NCI-H146 (cell line): Measurements from ENCODE around the gene HACD3.
"Not testable (repeated sequence)": the region's sequence is repeated elsewhere in the genome, so short reads cannot be mapped to it uniquely, and the experiment has no call there.

ENCODE experiments used
- DNase-seq: peaks from one replicate; lab custom pipeline; 2025; lab: John Stamatoyannopoulos, UW

Gene HACD3

DNA sequence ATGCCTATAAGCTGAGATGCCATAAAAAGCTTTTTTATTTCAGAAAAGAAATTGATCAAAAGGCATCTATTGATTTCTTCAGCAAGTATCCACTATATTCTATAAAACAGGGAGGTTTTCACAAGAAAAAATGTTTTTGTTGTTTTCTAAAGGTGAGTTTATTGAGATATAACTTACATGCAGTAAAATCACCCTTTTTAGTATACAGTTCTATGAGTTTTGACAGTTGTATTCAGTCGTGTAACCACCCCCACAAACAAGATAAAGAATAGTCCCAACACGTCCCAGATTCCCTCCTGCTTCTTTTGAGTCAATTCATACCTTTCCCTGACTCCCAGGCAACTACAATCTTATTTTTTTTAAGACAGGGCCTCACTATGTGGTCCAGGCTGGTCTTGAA, 72.9 kb downstream of the HACD3 start:
- no peak for DNase-seq

DNA sequence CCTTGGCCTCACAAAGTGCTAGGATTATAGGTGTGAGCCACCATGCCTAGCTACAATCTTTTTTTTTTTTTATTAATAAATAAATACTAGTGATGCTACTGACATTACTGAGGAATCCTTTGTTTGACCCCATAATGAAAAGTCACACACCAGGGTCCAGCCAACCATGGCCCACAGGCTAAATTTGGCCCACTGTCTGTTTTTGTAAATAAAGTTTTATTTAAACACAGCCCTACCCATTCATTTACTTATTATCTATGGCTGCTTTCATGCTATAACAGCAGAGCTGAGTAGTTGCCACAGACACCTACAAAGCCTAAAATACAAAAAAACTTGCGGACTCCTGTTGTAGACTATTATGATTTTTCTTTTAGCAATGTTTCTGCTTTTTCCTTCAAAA, 73.3 kb downstream of the HACD3 start:
- DNase-seq, result no peak

DNA sequence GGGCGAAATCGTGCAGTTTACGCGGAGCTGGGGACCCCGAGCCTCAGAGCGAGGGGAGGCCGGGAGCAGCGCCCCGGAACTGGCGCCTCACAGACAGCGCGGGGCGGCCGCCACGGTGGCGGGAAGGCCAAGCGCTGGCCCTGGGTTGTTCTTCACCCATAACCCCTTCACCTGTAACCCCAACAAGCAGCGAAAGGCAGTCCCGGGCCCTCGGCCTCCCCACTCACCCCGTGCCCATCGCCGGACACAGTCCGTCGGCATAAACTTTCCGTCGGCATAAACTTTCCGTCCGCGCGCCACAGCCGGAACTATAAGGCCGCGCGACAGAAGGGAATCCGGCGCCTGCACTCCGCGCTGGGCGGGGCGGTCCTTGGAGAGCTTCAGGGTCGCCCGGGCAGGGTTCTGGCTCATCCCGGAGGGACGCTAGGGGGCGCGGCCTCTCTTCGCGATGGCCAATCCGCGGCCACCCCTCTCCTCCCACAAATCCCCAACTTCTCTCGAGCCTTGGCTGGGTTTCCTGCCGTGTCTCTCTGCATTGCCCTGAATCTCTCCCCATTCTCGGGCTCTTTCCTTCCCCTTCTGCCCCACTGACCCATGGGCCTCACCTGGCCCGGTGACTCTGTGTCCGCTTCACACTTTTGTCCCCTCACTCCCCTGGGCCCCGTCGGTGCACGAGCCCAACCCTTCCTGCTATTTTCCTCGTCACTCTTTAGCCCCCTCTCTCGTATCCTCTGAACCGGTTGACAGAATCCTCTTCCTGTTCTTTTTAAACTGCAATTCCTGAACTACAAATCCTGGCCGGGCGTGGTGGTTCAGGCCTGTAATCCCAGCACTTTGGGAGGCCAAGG, 80.8 kb downstream of the HACD3 start, which contains the start of gene INTS14:
Gene INTS14, minus strand, starts transcription at position 261 of the 848 bp plus-strand sequence. CDS start 3,751 bp downstream, outside the sequence.
- peak; percentile 95 for DNase-seq

DNA sequence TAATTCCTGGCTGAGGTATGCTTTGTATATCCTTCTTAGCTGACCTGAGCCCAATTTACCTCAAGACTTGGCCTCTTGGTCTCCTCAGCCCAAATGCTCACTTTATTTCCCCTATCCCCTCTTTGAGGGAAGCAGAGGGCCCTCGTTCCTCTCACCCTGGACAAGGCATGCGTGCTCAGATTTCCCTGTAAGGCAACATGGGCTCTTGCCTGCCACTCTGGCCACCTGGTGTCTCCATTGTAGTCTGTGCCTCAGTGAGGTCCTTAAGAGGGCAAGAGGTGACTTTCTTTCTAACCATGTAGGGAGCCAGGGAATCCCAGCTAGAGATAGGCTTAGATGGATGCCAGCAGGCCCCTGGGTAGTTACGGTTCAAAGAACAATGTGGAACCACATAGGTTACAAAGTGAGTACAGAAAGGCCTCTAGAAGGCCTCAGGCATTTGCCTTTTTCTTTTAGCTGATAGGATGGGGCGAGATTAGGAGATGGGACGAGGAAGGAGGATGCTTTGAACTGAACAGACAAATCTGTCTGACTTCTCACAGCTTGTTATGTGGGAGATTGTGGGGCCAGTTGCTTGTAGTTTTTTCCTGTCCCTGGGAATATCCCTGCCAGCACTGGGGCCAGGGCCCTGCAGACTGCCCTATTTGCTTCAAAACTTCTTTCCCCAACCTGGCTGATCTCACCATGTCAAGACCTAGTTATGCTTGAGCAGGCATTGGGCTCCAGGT, 81.8 kb downstream of the HACD3 start:
- DNase-seq, result peak; percentile 4

DNA sequence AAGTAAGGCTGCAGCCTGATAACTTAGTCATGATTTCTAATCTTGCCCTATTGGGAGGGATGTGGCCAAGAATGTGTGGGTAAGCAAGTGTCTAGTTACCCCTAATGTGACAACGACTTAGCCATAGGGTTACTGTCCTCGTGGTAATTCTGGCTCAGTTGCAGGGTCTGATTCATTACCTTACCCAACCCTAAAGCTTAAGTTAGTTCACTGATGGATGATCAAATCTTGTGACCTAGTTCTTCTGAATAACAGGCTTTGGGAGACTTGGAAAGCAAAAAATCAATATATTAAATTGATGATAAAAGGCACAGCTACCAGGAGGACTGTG, 82.3 kb downstream of the HACD3 start:
- no peak for DNase-seq

DNA sequence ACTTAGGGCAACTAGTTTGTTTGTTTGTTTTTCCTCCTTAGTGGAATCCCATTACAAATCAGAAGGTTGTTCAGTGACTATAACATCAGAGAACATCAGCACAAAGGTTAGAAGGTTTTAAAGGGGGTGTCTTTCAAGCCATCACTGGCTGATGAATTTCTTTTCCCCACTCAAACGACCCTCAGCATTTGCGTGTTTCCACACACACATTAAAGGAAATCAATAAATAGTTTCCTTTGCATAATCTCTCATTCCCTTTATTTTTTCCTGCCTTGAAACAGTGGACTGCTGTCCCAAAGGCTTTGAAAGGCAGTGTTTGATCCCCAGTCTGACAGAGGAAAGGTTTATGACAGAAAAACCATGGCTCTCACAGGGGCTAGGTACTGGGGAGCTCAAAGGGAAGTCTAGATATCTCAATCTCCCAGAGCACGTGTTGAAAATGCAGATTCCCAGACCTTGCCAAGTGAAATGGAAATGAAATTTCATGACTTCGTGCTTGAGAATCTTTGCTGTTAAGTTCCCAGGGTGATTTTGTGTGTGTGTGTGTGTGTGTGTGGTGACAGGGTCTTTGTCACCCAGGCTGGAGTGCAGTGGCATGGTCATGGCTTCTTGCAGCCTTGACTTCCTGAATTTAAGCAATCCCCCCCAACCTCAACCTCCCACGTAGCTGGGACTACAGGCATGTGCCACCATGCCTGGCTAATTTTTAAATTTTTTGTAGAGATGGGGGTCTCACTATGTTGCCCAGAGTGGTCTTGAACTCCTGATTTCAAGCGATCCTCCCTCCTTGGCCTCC, 82.9 kb downstream of the HACD3 start:
- no peak for DNase-seq

DNA sequence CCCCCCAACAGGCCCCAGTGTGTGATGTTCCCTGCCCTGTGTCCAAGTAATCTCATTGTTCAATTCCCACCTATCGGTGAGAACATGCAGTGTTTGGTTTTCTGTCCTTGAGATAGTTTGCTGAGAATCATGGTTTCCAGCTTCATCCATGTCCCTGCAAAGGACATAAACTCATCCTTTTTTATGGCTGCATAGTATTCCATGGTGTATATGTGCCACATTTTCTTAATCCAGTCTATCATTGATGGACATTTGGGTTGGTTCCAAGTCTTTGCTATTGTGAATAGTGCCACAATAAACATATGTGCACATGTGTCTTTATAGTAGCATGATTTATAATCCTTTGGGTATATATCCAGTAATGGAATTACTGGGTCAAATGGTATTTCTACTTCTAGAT, 85.6 kb downstream of the HACD3 start:
- DNase-seq, result not testable (repeated sequence)

DNA sequence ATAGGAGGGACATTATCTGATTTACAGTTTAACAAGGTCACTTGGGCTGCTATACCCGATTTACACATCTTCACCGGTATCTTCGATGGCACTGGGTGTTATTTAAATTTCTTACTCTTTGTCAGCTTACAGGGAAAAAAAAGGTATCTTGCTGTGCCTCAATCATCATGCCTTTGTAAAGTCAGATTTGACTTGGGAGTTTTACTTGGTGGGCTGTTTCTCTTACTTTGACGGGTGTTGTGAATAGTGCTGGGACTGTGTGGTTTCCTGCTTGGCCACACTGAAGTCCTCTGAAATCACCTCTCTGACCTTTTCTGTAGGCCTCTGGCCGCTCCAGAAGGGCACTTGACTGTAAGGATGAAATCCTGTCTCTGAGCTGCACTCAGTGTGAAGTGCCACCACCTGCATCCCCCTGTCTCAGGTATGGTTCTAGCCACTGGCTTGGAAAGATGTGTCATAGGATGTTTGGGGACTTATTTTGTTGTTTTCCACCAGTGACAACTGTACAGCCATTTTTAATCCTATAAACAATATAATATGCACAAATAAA, 88.4 kb downstream of the HACD3 start:
- DNase-seq, result no peak

DNA sequence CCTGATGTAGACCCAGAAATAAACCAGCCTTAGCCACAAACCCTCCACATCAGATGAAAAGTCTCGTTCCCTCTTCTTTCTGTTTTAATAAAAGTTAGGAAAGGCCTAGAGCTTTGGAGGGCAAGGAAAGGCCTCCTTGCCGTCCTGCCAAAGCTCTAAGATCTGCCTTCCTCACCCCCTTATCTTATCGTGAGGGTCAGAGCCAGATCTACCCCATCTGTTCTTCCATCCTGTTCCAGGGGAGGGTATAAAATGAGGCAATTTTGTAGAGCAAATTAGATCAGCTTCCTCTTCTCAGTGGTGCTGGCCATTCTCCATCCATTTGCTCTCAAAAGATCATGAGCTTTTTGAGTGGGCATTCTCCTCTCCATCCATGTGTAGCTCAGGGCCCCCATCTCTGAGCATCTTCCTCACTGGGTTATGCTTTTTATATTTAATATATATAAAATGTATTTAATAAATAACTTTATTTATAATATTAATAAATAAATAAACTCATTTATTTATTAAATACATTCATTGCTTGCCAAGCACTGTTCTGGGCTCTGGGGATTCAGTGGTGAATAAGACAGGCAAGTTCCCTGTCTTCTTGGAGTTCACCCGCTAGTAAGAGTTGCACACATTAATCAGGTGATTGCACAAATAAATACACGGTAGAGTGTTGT, 89.5 kb downstream of the HACD3 start:
- no peak for DNase-seq

DNA sequence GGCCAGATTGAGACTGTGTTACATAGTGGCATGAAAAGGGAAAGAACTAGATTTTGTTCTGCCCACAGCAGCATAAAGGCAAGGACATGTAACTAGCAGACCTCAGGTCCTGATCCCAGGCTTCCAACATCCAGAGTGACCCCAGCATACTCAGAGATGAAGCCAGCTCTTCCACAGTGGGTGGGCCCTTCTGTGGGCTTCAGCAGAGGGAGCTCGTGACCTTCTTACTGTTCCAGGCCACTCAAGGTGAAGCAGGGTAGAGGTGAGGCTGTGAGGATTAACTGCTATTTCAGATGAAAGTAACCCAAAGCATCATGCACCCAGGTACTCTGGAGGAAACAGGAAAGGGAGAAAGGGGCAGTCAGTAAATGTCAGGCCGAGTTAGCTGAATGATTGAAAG, 90.6 kb downstream of the HACD3 start:
- no peak for DNase-seq

DNA sequence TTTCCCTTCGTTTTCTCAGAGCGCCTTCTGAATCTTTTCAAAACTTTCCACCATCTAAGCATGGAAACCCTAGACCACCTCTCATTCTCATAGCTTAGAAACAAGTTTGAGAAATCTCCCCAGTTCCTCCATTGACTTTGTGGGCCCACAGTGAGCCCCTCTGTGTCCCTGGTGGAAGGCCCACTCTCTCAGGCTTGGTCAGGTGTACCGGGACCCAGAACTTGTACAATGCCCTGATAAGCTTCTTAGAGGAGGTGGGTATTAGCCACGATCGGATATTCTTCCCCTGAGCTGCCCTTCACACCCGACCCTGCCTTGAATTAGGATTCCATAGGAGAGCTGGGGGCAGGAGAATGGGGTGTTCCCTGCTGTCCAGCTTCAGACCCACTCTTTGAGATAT, 91.4 kb downstream of the HACD3 start, which contains the start of gene SLC24A1:
Gene SLC24A1, plus strand, starts transcription at position 301 of the 400 bp plus-strand sequence. CDS start 2,143 bp downstream, outside the sequence.
- no peak for DNase-seq

DNA sequence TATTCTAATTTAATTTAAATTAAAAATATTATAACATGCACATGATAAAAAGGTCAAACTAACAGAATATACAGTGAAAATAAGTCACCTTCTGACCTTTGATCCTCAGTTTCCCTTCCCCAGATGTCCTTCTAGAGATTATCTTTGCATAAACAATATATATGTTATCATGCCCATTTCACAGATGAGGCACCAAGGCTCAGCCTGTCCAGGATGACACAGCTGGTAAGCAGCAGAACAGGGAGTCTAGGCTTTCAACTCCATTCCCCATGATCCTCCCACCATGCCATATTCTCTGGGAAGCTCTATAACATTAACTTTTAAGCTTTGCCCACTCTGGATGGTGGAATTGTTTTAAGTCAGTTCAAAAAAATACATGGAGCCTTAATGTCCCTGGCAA, 92.8 kb downstream of the HACD3 start:
- DNase-seq, result no peak

DNA sequence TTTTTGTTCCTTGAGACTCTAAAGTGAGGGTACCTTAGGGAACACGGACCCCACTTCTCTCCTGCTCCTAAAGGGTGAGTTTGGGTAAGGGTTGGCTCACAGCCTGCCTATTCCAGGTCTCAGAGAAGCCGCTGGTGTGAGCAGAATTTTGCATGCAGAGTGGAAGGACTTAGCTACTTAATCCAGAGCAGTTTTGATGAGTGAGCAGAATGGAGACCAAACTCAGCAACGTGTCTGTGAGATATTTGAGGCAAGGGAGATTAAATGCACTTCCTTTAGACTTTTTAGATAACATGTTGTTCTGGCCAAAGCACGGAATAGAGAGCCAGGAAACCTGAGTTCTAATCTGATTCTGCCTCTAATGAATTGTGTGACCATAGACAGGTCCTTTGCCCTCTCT, 96.6 kb downstream of the HACD3 start:
- DNase-seq, result no peak
